Activated naive CD8-positive, alpha-beta T cell treated with anti-CD3 and anti-CD28 coated beads for 36 hours (primary cell): ENCODE measurements around the gene ZBP1. TPM values are rescaled to one million over a fixed set of nuclear protein-coding genes. Genes with fewer than 3 reads are reported as not detected.

Experiments used
- DNase-seq: peaks from one replicate; pipeline ENCODE4 v3.0.0; 2021
- H3K27ac Mint-ChIP-seq: one replicate; pipeline ENCODE4 v1.8.0; 2022; ENCODE audit warnings: mild to moderate bottlenecking, moderate library complexity, mixed read lengths
- H3K27me3 Mint-ChIP-seq: one replicate; pipeline ENCODE4 v1.8.0; 2022; ENCODE audit warnings: mild to moderate bottlenecking, mixed read lengths
- H3K36me3 Mint-ChIP-seq: one replicate; pipeline ENCODE4 v1.8.0; 2021; ENCODE audit warnings: mild to moderate bottlenecking, mixed read lengths
- H3K4me1 Mint-ChIP-seq: one replicate; pipeline ENCODE4 v1.8.0; 2021; ENCODE audit warnings: mixed read lengths
- H3K4me3 Mint-ChIP-seq: one replicate; pipeline ENCODE4 v1.8.0; 2022; ENCODE audit warnings: mild to moderate bottlenecking, moderate library complexity, mixed read lengths
- H3K9me3 Mint-ChIP-seq: one replicate; pipeline ENCODE4 v1.8.0; 2022; ENCODE audit warnings: mixed read lengths
- total RNA-seq, 2 experiments: library from RNA; stranded (reverse); gene quantifications; one replicate each; pipeline ENCODE4 v1.2.3, GENCODE V29; 2021

ZBP1 gene
- total RNA-seq, 2 experiments from 2014 or later: 0.68 to 1.2 TPM

- Mint-ChIP-seq H3K4me3 (no peak overlapping the region), H3K36me3 (no peaks in the 10 kb centered on the region), H3K9me3 (no peaks in the 10 kb centered on the region), H3K4me1 (no peaks in the 10 kb centered on the region), H3K27ac (no peak overlapping the region), H3K27me3 (peaks cover 14% of the 10 kb centered on the region)
- no peak for DNase-seq
Measured at GRCh38 chr20:57564180-57564802, 55.9 kb downstream of the ZBP1 start.

GRCh38 chr20:57563522-57563921 is 56.7 kb downstream of the ZBP1 start:
- Mint-ChIP-seq H3K27me3 (peaks cover 11% of the 10 kb centered on the region), H3K4me3 (no peak overlapping the region), H3K36me3 (no peaks in the 10 kb centered on the region), H3K4me1 (no peaks in the 10 kb centered on the region), H3K9me3 (no peaks in the 10 kb centered on the region), H3K27ac (no peak overlapping the region)
- DNase-seq: no peak

GRCh38 chr20:57562541-57563465 is 57.4 kb downstream of the ZBP1 start:
- H3K36me3 Mint-ChIP-seq: no peaks in the 10 kb centered on the region
- H3K27me3 Mint-ChIP-seq: peaks cover 8% of the 10 kb centered on the region
- DNase-seq: no peak
- no peaks in the 10 kb centered on the region for H3K9me3 Mint-ChIP-seq
- no peaks in the 10 kb centered on the region for H3K4me1 Mint-ChIP-seq
- no peak overlapping the region for H3K4me3 Mint-ChIP-seq
- H3K27ac Mint-ChIP-seq: no peak overlapping the region

GRCh38 chr20:57561356-57562279 is 58.6 kb downstream of the ZBP1 start:
- Mint-ChIP-seq H3K27ac (no peak overlapping the region), H3K36me3 (no peaks in the 10 kb centered on the region), H3K4me1 (no peaks in the 10 kb centered on the region), H3K27me3 (peaks cover 11% of the 10 kb centered on the region), H3K9me3 (no peaks in the 10 kb centered on the region), H3K4me3 (no peak overlapping the region)
- DNase-seq: no peak

GRCh38 chr20:57560554-57561355 is 59.5 kb downstream of the ZBP1 start, which contains the start of gene PCK1:
Gene PCK1 (plus strand): TSS chr20:57561110. CDS start chr20:57561412, 302 bp downstream.
- Mint-ChIP-seq H3K27me3 (peaks cover 19% of the 10 kb centered on the region), H3K36me3 (no peaks in the 10 kb centered on the region), H3K4me1 (no peaks in the 10 kb centered on the region), H3K4me3 (no peak within 1 kb of the TSS), H3K27ac (no peak within 1 kb of the TSS), H3K9me3 (no peaks in the 10 kb centered on the region)
- no peak for DNase-seq

GRCh38 chr20:57559658-57560553 is 60.3 kb downstream of the ZBP1 start:
- no peak overlapping the region for H3K27ac Mint-ChIP-seq

GRCh38 chr20:57559289-57559634 is 61.0 kb downstream of the ZBP1 start:
- Mint-ChIP-seq H3K36me3 (no peaks in the 10 kb centered on the region), H3K4me1 (no peaks in the 10 kb centered on the region), H3K27me3 (peaks cover 19% of the 10 kb centered on the region), H3K27ac (no peak overlapping the region), H3K9me3 (no peaks in the 10 kb centered on the region), H3K4me3 (no peak overlapping the region)
- no peak for DNase-seq

More at GRCh38 chr20:57559658-57560553, 60.3 kb downstream of the ZBP1 start:
- Mint-ChIP-seq H3K9me3 (no peaks in the 10 kb centered on the region), H3K27me3 (peaks cover 19% of the 10 kb centered on the region), H3K4me3 (no peak overlapping the region), H3K36me3 (no peaks in the 10 kb centered on the region), H3K4me1 (no peaks in the 10 kb centered on the region)
- DNase-seq: no peak

- DNase-seq: no peak
- H3K4me3 Mint-ChIP-seq: no peak overlapping the region
- H3K4me1 Mint-ChIP-seq: no peaks in the 10 kb centered on the region
- no peaks in the 10 kb centered on the region for H3K36me3 Mint-ChIP-seq
- no peak overlapping the region for H3K27ac Mint-ChIP-seq
- no peaks in the 10 kb centered on the region for H3K9me3 Mint-ChIP-seq
- H3K27me3 Mint-ChIP-seq: peaks cover 19% of the 10 kb centered on the region
Measured at GRCh38 chr20:57558614-57559288, 61.5 kb downstream of the ZBP1 start.

GRCh38 chr20:57557926-57558613 is 62.2 kb downstream of the ZBP1 start:
- H3K9me3 Mint-ChIP-seq: no peaks in the 10 kb centered on the region
- peaks cover 19% of the 10 kb centered on the region for H3K27me3 Mint-ChIP-seq
- no peaks in the 10 kb centered on the region for H3K36me3 Mint-ChIP-seq
- no peaks in the 10 kb centered on the region for H3K4me1 Mint-ChIP-seq
- H3K4me3 Mint-ChIP-seq: no peak overlapping the region
- no peak for DNase-seq
- H3K27ac Mint-ChIP-seq: no peak overlapping the region

- DNase-seq: no peak
- H3K4me3 Mint-ChIP-seq: no peak overlapping the region
- peaks cover 19% of the 10 kb centered on the region for H3K27me3 Mint-ChIP-seq
- no peak overlapping the region for H3K27ac Mint-ChIP-seq
- H3K4me1 Mint-ChIP-seq: no peaks in the 10 kb centered on the region
- H3K9me3 Mint-ChIP-seq: no peaks in the 10 kb centered on the region
- H3K36me3 Mint-ChIP-seq: no peaks in the 10 kb centered on the region
Measured at GRCh38 chr20:57556980-57557274, 63.3 kb downstream of the ZBP1 start.

GRCh38 chr20:57555457-57556184 is 64.6 kb downstream of the ZBP1 start:
- Mint-ChIP-seq H3K27me3 (peaks cover 19% of the 10 kb centered on the region), H3K27ac (no peak overlapping the region), H3K9me3 (no peaks in the 10 kb centered on the region), H3K4me3 (no peak overlapping the region), H3K4me1 (no peaks in the 10 kb centered on the region), H3K36me3 (no peaks in the 10 kb centered on the region)
- DNase-seq: no peak
